Activated CD4-positive, alpha-beta T cell treated with anti-CD3 and anti-CD28 coated beads, Interleukin-2, amount 50 U/mL, for 16 hours (primary cell): ENCODE measurements around the gene BOLL.
A peak's percentile ranks its signal among the peaks of the same experiment; 100 is the strongest.
"Not testable (repeated sequence)": the region's sequence is repeated elsewhere in the genome, so short reads cannot be mapped to it uniquely, and the experiment has no call there.

ENCODE experiments used
- DNase-seq: peaks from one replicate; pipeline ENCODE4 v3.0.0-alpha.2; 2020

Gene BOLL

GRCh38 chr2:197784956-197785941 lies at the start of gene BOLL:
TSS of gene BOLL (minus strand) at chr2:197785319. CDS start at chr2:197781850, 3,469 bp downstream.
- no peak for DNase-seq

GRCh38 chr2:197834771-197835170 lies 49.7 kb upstream of the BOLL start:
- not testable (repeated sequence) for DNase-seq

- no peak for DNase-seq
These were observed 43.5 kb upstream of the BOLL start for GRCh38 chr2:197828464-197829135.

- DNase-seq, result no peak
These were observed 42.5 kb upstream of the BOLL start for GRCh38 chr2:197827618-197828017.

GRCh38 chr2:197822333-197822732 lies 37.2 kb upstream of the BOLL start:
- no peak for DNase-seq

- no peak for DNase-seq
These were observed 36.6 kb upstream of the BOLL start for GRCh38 chr2:197821550-197822289.

GRCh38 chr2:197814526-197814925 lies 29.4 kb upstream of the BOLL start:
- DNase-seq, result no peak

GRCh38 chr2:197813093-197813787 lies 28.1 kb upstream of the BOLL start:
- peak; percentile 28 for DNase-seq

GRCh38 chr2:197810491-197810890 lies 25.4 kb upstream of the BOLL start:
- no peak for DNase-seq

- no peak for DNase-seq
These were observed 24.9 kb upstream of the BOLL start for GRCh38 chr2:197810016-197810415.

GRCh38 chr2:197809064-197809463 lies 23.9 kb upstream of the BOLL start:
- DNase-seq, result no peak

GRCh38 chr2:197805715-197806633 lies 20.9 kb upstream of the BOLL start:
- no peak for DNase-seq

- DNase-seq, result no peak
These were observed 19.9 kb upstream of the BOLL start for GRCh38 chr2:197804758-197805714.

GRCh38 chr2:197804049-197804757 lies 19.1 kb upstream of the BOLL start, which contains the start of gene PLCL1:
TSS of gene PLCL1 (plus strand) at chr2:197804593.
- peak; percentile 93 for DNase-seq

- DNase-seq, result peak; percentile 54
These were observed 17.9 kb upstream of the BOLL start for GRCh38 chr2:197803033-197803444.

- DNase-seq, result no peak
These were observed 15.9 kb upstream of the BOLL start for GRCh38 chr2:197801033-197801432.

- no peak for DNase-seq
These were observed 15.0 kb upstream of the BOLL start for GRCh38 chr2:197800091-197800490.

GRCh38 chr2:197799068-197799467 lies 13.9 kb upstream of the BOLL start:
- DNase-seq, result no peak

- no peak for DNase-seq
These were observed 13.1 kb upstream of the BOLL start for GRCh38 chr2:197798187-197798586.
